Right lobe of liver (tissue), 4 donors: Measurements from ENCODE around the gene SKIC2.

Experiments
- CTCF ChIP-seq, 4 donors: fragments of 200-600 bp in 3 of 4; fragments of 450-650 bp in 1 of 4; IDR thresholded peaks; one replicate each; pipeline versions ENCODE4 v1.5.1 to v1.8.0; 2016 to 2022; ENCODE audit warnings: antibody characterized with exemption in 4 of 4, mild to moderate bottlenecking in 2 of 4
- POLR2A ChIP-seq: fragments of 450-650 bp; IDR thresholded peaks from one replicate; pipeline ENCODE4 v1.6.1; 2017; ENCODE audit warnings: antibody characterized with exemption, mild to moderate bottlenecking
- donor health status: DM: no; HTN: no; CAD: no.
- donor health status: DM: no; HTN: no; CAD: no.
- donor health status: DM: no; HTN: yes; CAD: no.

GRCh38 chr6:31966506-31966905 lies 7.5 kb downstream of the SKIC2 start:
- TF ChIP-seq CTCF (IDR thresholded peaks at IDR 0.05) (no peak), POLR2A (no peak)
